Natural killer cell (primary cell): Measurements from ENCODE around the gene PFKFB3. TPM values are rescaled to one million over a fixed set of nuclear protein-coding genes. Genes with fewer than 3 reads are reported as not detected.

Experiments used
- ATAC-seq, 3 donors: fragments of 150-1000 bp in 2 of 3; fragments of 200-7000 bp in 1 of 3; cut with Tn5 transposase; 1 replicate in 1 of 3; 2 replicates in 2 of 3; pipeline ENCODE4 v1.10.0; 2021; ENCODE audit warnings: mild to moderate bottlenecking in 2 of 3, moderate library complexity in 2 of 3
- DNase-seq, 2 donors: peaks; one replicate each; pipeline versions ENCODE4 v3.0.0 to v3.0.0-alpha.2; 2013 to 2021; ENCODE audit warnings: mixed read lengths in 1 of 2
- H3K27ac ChIP-seq: one replicate; pipeline ENCODE4 v1.5.1; 2013; ENCODE audit warnings: mild to moderate bottlenecking, low read length
- H3K27me3 ChIP-seq: one replicate; pipeline ENCODE4 v1.6.1; 2013; ENCODE audit warnings: low read length; ENCODE audit not compliant: control insufficient read depth, insufficient read depth
- H3K36me3 ChIP-seq: one replicate; pipeline ENCODE4 v1.6.1; 2013; ENCODE audit warnings: low read length; ENCODE audit not compliant: control insufficient read depth, insufficient read depth
- H3K4me1 ChIP-seq: one replicate; pipeline ENCODE4 v1.6.1; 2013; ENCODE audit warnings: low read length; ENCODE audit not compliant: control insufficient read depth, insufficient read depth
- H3K4me3 ChIP-seq: one replicate; pipeline ENCODE4 v1.5.1; 2013; ENCODE audit warnings: low read length
- H3K9me3 ChIP-seq: one replicate; pipeline ENCODE4 v1.6.1; 2013; ENCODE audit warnings: low read length; ENCODE audit not compliant: control insufficient read depth, insufficient read depth
- H3K27ac Mint-ChIP-seq, 2 donors: one replicate each; pipeline ENCODE4 v1.8.0; 2022; ENCODE audit warnings: mild to moderate bottlenecking in 2 of 2, mixed read lengths in 2 of 2, moderate library complexity in 1 of 2
- H3K27me3 Mint-ChIP-seq, 2 donors: one replicate each; pipeline ENCODE4 v1.8.0; 2022; ENCODE audit warnings: low read depth in 2 of 2, mixed read lengths in 2 of 2
- H3K36me3 Mint-ChIP-seq: one replicate; pipeline ENCODE4 v1.8.0; 2022; ENCODE audit warnings: mixed read lengths
- H3K4me1 Mint-ChIP-seq, 2 donors: one replicate each; pipeline ENCODE4 v1.8.0; 2022; ENCODE audit warnings: mixed read lengths in 2 of 2
- H3K4me3 Mint-ChIP-seq: one replicate; pipeline ENCODE4 v1.8.0; 2022; ENCODE audit warnings: mild to moderate bottlenecking, moderate library complexity, mixed read lengths
- H3K9me3 Mint-ChIP-seq, 2 donors: one replicate each; pipeline ENCODE4 v1.8.0; 2022; ENCODE audit warnings: mixed read lengths in 2 of 2
- WGBS: methylation state at CpG from one replicate; pipeline ENCODE4 v1.1.7; 2013; ENCODE audit warnings: missing lambda C conversion rate; ENCODE audit not compliant: insufficient coverage; 5-methylcytosine and 5-hydroxymethylcytosine counted together
- intact Hi-C: fragments of 100-400 bp; cut with micrococcal nuclease; formaldehyde crosslinking; loops from one replicate; pipeline ENCODE4 v1.14.2; 2022
- total RNA-seq, 4 donors: library from RNA; stranded (reverse); fragments of 120-200 nt in 1 of 4; gene quantifications; one replicate each; pipeline versions ENCODE4 v1.2.3 to v1.2.4, GENCODE V29; 2013 to 2022
- TF ChIP-seq, protein P1 (sequence below): fragments of 200-600 bp; IDR thresholded peaks from one replicate; pipeline ENCODE4 v1.8.0; 2022; ENCODE audit warnings: antibody characterized with exemption

Gene PFKFB3
- total RNA-seq, 3 donors from 2014 or later (not counting 1 experiment from before 2014, with no cell fraction given): 33.4 to 59.7 (median 39.0) TPM

DNA sequence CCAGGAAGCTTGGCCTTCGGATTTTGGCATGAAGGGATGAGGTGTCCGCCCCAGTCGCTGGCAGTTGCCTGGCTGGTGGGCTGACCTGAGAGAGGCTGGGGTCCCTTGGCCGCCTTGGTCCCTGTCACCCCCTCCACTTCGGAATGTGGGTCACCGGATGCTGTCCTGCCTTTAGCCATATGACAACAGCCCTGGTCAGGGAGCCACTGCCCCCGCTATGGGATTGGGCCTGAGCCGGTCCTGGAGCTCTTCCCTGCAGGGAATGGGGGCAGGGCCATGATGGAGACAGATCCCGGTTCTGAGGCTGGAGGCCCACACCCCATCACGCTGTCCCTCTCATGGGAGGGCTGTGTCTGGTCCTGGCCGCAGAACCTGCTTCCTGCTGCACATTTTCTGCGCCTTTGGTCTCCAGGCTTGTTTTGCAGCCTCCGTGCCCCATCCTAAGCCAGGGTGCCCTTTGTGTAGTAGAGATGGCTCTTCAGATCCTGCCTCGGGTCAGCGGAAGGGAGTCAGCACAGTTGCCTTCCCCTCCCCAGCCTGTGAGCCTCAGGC, 22.6 kb downstream of the PFKFB3 start:
- Mint-ChIP-seq H3K4me3 (no peak overlapping the region), H3K4me1 (no peaks in the 10 kb centered on the region), H3K9me3 (no peaks in the 10 kb centered on the region), H3K27ac (no peak overlapping the region), H3K27me3 (no peaks in the 10 kb centered on the region), H3K36me3 (no peaks in the 10 kb centered on the region)
- no peak overlapping the region for H3K4me3 ChIP-seq
- 92% methylated on average over 15 of the region's 15 CpGs for WGBS
- intact Hi-C loops: no loop called here
- peaks cover 60% of the 10 kb centered on the region for H3K36me3 ChIP-seq
- ATAC-seq: no peak
- no peak overlapping the region for H3K27ac ChIP-seq
- no peaks in the 10 kb centered on the region for H3K9me3 ChIP-seq
- no peaks in the 10 kb centered on the region for H3K4me1 ChIP-seq
- TF ChIP-seq, protein P1, sequence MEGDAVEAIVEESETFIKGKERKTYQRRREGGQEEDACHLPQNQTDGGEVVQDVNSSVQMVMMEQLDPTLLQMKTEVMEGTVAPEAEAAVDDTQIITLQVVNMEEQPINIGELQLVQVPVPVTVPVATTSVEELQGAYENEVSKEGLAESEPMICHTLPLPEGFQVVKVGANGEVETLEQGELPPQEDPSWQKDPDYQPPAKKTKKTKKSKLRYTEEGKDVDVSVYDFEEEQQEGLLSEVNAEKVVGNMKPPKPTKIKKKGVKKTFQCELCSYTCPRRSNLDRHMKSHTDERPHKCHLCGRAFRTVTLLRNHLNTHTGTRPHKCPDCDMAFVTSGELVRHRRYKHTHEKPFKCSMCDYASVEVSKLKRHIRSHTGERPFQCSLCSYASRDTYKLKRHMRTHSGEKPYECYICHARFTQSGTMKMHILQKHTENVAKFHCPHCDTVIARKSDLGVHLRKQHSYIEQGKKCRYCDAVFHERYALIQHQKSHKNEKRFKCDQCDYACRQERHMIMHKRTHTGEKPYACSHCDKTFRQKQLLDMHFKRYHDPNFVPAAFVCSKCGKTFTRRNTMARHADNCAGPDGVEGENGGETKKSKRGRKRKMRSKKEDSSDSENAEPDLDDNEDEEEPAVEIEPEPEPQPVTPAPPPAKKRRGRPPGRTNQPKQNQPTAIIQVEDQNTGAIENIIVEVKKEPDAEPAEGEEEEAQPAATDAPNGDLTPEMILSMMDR: no peak
- H3K27me3 ChIP-seq: no peaks in the 10 kb centered on the region
- DNase-seq: no peak

DNA sequence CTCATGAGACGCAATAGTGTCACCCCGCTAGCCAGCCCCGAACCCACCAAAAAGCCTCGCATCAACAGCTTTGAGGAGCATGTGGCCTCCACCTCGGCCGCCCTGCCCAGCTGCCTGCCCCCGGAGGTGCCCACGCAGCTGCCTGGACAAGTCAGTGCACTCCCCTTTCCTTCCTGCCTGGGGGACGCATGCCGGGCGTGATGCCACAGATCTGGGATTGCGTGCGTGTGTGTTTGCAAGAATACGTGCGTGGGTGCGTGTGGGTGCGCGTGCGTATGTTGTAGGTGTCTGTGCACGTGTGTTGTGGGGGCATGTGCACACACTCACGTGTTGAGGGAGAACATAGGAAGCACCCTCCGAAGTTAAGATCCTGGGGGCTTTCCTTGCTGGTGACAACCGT, 23.5 kb downstream of the PFKFB3 start:
- H3K9me3 ChIP-seq: no peaks in the 10 kb centered on the region
- no peak overlapping the region for H3K27ac ChIP-seq
- WGBS: 96% methylated on average over 23 of the region's 23 CpGs
- Mint-ChIP-seq H3K27me3 (no peaks in the 10 kb centered on the region), H3K36me3 (no peaks in the 10 kb centered on the region), H3K27ac (no peak overlapping the region), H3K4me1 (no peaks in the 10 kb centered on the region), H3K9me3 (no peaks in the 10 kb centered on the region), H3K4me3 (no peak overlapping the region)
- no peak for DNase-seq
- no peak for ATAC-seq
- no peak overlapping the region for H3K4me3 ChIP-seq
- H3K27me3 ChIP-seq: no peaks in the 10 kb centered on the region
- intact Hi-C loops: no loop called here
- no peaks in the 10 kb centered on the region for H3K4me1 ChIP-seq
- TF ChIP-seq, protein P1: no peak
- H3K36me3 ChIP-seq: peaks cover 55% of the 10 kb centered on the region

DNA sequence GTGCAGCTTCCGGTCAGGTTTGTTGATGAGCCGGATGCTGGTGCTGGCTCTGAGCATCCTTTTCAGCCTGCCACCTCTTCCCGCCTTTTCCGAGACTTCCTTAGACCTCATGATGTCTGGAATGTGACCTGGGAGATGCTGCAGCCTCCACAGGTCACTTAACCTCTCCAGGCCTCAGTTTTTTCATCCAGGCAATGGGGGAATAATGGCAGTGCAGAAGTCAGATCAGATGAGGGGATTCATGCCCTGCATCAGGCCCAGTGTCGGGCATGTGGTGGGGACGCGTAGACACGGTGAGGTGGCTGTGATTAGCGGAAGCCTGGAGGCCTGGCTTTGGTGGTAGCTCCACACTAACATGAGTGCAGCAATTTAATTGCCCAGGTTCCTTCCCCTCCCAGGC, 24.6 kb downstream of the PFKFB3 start:
- Mint-ChIP-seq H3K36me3 (no peaks in the 10 kb centered on the region), H3K27me3 (no peaks in the 10 kb centered on the region), H3K27ac (no peak overlapping the region), H3K4me3 (no peak overlapping the region), H3K4me1 (no peaks in the 10 kb centered on the region), H3K9me3 (no peaks in the 10 kb centered on the region)
- Histone ChIP-seq H3K4me1 (no peaks in the 10 kb centered on the region), H3K27me3 (no peaks in the 10 kb centered on the region), H3K4me3 (no peak overlapping the region), H3K36me3 (peaks cover 55% of the 10 kb centered on the region), H3K9me3 (no peaks in the 10 kb centered on the region), H3K27ac (no peak overlapping the region)
- TF ChIP-seq, protein P1: no peak
- ATAC-seq (no peak), DNase-seq (no peak)
- WGBS: 96% methylated on average over 9 of the region's 9 CpGs
- intact Hi-C loops: no loop called here

DNA sequence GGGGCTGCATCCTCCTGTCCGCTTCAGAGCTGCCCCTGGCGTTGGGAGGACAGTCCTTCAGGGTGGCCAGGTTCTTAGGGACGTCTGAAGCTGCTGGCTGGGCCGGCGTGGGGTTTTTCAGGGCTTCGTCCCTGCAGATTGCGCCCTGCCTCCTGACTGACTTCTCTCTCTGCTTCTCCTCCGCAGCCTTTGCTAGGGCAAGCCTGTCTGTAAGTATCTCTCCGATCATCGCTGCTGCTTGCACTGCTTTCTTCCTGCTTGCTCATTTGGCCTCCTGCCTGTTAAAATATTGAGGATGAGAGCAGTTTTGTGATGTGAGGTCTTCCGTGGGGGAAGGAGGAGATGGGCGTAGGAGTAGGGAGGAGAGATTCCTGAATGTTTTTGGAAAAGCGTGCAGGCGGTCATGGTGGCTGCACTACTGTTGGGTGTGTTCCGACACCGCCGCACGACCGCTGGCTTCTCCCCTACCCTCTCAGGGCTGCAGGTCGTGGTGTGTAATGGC, 25.3 kb downstream of the PFKFB3 start:
- Histone ChIP-seq H3K4me1 (no peaks in the 10 kb centered on the region), H3K27ac (no peak overlapping the region), H3K36me3 (peaks cover 56% of the 10 kb centered on the region), H3K9me3 (no peaks in the 10 kb centered on the region), H3K4me3 (no peak overlapping the region), H3K27me3 (no peaks in the 10 kb centered on the region)
- Mint-ChIP-seq H3K4me3 (no peak overlapping the region), H3K36me3 (no peaks in the 10 kb centered on the region), H3K27ac (no peak overlapping the region), H3K27me3 (no peaks in the 10 kb centered on the region), H3K9me3 (no peaks in the 10 kb centered on the region), H3K4me1 (no peaks in the 10 kb centered on the region)
- DNase-seq: no peak
- TF ChIP-seq, protein P1: no peak
- intact Hi-C loops: no loop called here
- no peak for ATAC-seq
- WGBS: 94% methylated on average over 20 of the region's 20 CpGs
